ENCODE data around the gene TMOD3. TPM values are rescaled to one million over a fixed set of nuclear protein-coding genes. Genes with fewer than 3 reads are reported as not detected.
A peak's percentile ranks its signal among the peaks of the same experiment; 100 is the strongest.
"Not testable (repeated sequence)": the region's sequence is repeated elsewhere in the genome, so short reads cannot be mapped to it uniquely, and the experiment has no call there.

Gene TMOD3
- total RNA-seq = 56.0 and 100 TPM in 2 replicates

DNA sequence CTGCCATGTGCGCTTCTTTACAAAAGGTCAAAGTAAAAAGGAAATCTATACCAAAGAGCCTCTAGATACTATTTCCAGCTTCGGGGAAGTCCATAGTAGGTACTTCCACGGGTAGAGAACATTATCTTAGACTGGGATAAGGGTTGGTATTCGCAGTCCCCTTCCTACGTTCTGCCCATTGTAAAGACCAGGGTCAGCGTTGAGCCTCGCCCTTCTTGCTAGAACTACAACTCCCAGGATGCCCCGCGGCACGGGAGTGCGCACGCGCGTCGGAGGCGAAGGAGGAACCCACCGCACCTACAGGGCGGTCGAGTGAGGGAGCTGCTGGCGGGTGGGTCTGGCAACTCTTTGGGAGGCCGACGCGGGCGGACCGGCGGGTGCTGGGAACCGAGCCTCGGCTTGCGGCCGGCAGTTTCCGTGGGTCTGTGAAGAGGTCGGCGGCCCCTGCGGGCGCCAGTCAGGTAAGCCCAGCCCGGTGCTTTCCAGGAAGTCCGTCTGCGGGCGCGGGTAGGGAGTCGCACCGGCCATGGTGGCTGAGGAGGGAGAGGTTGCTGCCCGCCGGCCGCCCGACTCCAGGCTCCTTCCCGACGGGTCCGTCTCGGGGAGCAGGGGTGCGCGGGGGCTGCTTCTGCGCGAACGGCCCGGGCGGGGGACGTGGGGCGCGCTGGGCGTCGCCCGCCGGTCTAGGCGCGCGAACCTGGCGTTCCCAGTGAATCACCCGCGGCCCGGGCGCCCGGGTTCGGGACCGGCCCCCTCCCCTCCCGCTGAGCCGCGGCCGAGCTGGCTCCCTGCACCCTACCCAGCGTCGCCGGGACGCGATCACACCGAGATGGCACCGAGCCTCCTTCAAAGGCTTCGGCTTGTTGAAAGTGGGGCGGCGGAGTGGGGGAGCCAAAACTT lies at the start of gene TMOD3:
TSS of gene TMOD3 (plus strand) at position 278 of the 900 bp plus-strand sequence. CDS start 33,232 bp downstream, outside the sequence.
- TF ChIP-seq, protein P1, sequence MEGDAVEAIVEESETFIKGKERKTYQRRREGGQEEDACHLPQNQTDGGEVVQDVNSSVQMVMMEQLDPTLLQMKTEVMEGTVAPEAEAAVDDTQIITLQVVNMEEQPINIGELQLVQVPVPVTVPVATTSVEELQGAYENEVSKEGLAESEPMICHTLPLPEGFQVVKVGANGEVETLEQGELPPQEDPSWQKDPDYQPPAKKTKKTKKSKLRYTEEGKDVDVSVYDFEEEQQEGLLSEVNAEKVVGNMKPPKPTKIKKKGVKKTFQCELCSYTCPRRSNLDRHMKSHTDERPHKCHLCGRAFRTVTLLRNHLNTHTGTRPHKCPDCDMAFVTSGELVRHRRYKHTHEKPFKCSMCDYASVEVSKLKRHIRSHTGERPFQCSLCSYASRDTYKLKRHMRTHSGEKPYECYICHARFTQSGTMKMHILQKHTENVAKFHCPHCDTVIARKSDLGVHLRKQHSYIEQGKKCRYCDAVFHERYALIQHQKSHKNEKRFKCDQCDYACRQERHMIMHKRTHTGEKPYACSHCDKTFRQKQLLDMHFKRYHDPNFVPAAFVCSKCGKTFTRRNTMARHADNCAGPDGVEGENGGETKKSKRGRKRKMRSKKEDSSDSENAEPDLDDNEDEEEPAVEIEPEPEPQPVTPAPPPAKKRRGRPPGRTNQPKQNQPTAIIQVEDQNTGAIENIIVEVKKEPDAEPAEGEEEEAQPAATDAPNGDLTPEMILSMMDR (IDR thresholded peaks at IDR 0.05; ENCODE audit: insufficient read depth, low read depth, low read length) = no peak
- peak within 1 kb of the TSS; percentile 90 for H3K4me3 ChIP-seq (ENCODE audit: low read depth, low read length)
- peak; percentile 90 for DNase-seq (ENCODE audit: low read depth)

DNA sequence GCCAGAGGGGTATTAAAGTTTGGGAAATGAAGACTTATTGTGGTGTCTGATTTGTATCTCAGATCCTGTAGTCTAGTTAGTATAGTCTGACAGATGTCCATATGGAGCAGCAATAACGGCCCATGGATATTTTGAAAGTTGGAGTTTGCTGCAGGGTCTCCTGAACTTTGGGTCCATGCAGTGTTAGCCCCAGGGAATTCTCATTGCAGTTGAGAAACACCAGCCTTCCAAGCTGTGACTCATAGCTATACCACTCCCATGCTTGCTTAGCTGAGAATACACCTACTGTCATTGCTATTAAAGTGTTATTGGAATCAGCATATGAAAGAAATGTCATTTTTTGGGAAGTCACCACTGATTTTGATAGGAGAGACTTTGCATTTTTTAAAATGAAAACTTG lies 48.8 kb upstream of the TMOD3 start:
- H3K4me3 ChIP-seq (ENCODE audit: low read depth, low read length) = no peak overlapping the region
- TF ChIP-seq, protein P1 (IDR thresholded peaks at IDR 0.05; ENCODE audit: insufficient read depth, low read depth, low read length) = no peak
- DNase-seq (ENCODE audit: low read depth) = peak; percentile 18

DNA sequence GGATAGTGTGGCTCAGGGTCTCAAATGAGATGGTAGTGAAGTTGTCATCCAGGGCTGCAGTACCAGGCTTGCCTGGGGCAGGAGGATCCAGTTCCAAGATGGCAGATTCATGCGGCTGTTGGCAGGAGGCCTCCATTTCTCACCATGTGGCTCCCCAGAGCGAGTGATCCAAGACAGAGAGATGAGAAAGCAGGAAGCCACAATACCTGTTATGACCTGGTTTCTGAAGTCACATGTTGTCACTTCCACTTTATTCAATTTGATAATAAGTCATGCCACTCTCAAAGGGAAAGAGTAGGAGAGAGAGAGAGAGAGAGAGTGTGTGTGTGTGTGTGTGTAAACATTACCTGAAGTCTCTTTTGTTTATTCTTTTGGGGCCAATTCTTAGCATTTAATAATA lies 47.9 kb upstream of the TMOD3 start:
- DNase-seq (ENCODE audit: low read depth) = no peak
- H3K4me3 ChIP-seq (ENCODE audit: low read depth, low read length) = no peak overlapping the region
- TF ChIP-seq, protein P1 (IDR thresholded peaks at IDR 0.05; ENCODE audit: insufficient read depth, low read depth, low read length) = no peak

DNA sequence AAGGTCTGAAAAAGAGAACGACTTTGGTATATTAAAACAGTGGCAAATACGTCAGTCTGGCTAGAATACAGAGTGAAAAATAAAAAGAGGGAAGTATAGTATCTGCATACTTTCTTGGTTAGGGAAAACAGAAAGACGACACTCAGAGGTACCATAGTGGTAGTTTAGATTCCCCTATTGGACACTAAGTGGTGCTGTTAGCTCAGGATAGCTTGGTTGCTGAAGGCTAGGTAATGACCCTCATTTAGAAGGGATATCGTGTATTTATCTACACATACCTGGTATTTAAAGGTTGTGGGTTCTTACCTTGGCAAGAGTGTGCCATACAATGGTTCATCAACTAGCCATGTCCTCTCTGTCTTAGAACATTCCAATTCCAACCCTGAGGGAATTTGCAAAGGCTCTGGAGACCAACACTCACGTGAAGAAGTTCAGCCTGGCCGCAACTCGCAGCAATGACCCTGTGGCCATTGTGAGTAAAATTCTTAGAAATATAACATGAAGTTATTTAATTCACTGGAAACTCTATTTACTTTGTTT lies 47.0 kb upstream of the TMOD3 start:
- peak; percentile 29 for DNase-seq (ENCODE audit: low read depth)
- no peak overlapping the region for H3K4me3 ChIP-seq (ENCODE audit: low read depth, low read length)
- TF ChIP-seq, protein P1 (IDR thresholded peaks at IDR 0.05; ENCODE audit: insufficient read depth, low read depth, low read length) = peak; percentile 55

DNA sequence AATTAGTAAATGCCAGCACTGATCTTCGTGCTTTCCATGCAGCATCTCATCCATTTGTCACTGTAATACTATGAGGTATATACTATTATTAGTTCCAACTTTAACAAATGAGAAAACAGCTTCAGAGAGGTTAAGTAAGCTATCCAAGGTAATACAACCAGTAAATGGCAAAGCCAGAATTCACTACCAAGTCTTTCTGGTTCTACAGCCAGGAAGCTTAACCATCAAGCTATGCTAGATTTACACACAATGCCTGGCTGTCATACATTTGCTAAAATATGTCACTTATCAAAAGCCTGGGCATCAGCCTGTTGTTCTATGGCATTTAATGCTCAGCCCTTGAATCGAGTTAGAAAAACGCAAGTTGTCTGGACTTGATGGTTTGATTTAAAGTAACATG lies 45.5 kb upstream of the TMOD3 start:
- TF ChIP-seq, protein P1 (IDR thresholded peaks at IDR 0.05; ENCODE audit: insufficient read depth, low read depth, low read length) = no peak
- DNase-seq (ENCODE audit: low read depth) = no peak
- no peak overlapping the region for H3K4me3 ChIP-seq (ENCODE audit: low read depth, low read length)

DNA sequence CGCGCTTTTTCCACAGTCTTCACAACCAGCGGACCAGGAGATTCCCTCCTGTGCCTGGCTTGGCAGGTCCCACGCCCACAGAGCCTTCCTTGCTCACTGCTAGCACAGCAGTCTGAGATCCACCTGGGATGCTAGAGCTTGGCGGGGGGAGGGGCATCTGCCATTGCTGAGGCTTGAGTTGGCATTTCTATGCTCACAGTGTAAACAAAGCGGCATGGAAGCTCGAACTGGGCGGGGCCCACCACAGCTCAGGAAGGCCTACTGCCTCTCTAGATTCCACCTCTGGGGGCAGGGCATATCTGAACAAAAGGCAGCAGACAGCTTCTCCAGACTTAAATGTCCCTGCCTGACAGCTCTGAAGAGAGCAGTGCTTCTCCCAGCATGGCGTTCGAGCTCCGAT lies 42.3 kb upstream of the TMOD3 start:
- not testable (repeated sequence) for DNase-seq (ENCODE audit: low read depth); H3K4me3 ChIP-seq (ENCODE audit: low read depth, low read length)

DNA sequence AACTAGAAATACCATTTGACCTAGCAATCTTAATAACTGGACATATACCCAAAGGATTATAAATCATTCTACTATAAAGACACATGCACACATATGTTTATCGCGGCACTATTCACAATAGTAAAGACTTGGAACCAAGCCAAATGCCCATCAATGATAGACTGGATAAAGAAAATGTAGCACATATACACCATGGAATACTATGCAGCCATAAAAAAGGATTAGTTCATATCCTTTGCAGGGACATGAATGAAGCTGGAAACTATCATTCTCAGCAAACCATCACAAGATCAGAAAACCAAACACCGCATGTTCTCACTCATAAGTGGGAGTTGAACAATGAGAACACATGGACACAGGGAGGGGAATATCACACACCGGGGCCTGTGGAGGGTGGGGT lies 37.0 kb upstream of the TMOD3 start:
- H3K4me3 ChIP-seq (ENCODE audit: low read depth, low read length); DNase-seq (ENCODE audit: low read depth): not testable (repeated sequence)
